NB4 (cell line): ENCODE measurements around the gene KCNAB1.

Experiments
- DNase-seq: peaks from one replicate; pipeline ENCODE4 v3.0.0; 2010; ENCODE audit warnings: low read depth
- H3K4me3 ChIP-seq: one replicate; pipeline ENCODE4 v1.5.1; 2011; ENCODE audit warnings: mild to moderate bottlenecking, low read depth, low read length, moderate library complexity
- CTCF ChIP-seq: IDR thresholded peaks from one replicate; pipeline ENCODE4 v1.5.1; 2012; ENCODE audit warnings: low read depth, low read length
- MAX ChIP-seq: IDR thresholded peaks from 2 replicates; pipeline ENCODE4 v1.6.1; 2011; ENCODE audit warnings: low read depth, low read length
- MYC ChIP-seq: IDR thresholded peaks from 2 replicates; pipeline ENCODE4 v1.6.1; 2011; ENCODE audit warnings: low read depth, low read length
- POLR2A ChIP-seq: IDR thresholded peaks from 2 replicates; pipeline ENCODE4 v1.6.1; 2011; ENCODE audit warnings: mild to moderate bottlenecking; ENCODE audit not compliant: insufficient read length; ENCODE audit errors: extremely low read depth

The KCNAB1 gene

GRCh38 chr3:156293566-156293965 is 173.2 kb downstream of the KCNAB1 start:
- H3K4me3 ChIP-seq = no peak overlapping the region
- TF ChIP-seq MYC (no peak), POLR2A (no peak), CTCF (no peak), MAX (no peak)
- DNase-seq = no peak

- no peak for DNase-seq
- TF ChIP-seq MAX = no peak
- TF ChIP-seq POLR2A = no peak
- no peak for TF ChIP-seq CTCF
- TF ChIP-seq MYC = no peak
- no peak overlapping the region for H3K4me3 ChIP-seq
Observed at GRCh38 chr3:156297582-156297981, 177.2 kb downstream of the KCNAB1 start.

- TF ChIP-seq MAX (no peak), MYC (no peak), CTCF (no peak)
- no peak overlapping the region for H3K4me3 ChIP-seq
- DNase-seq = no peak
Observed at GRCh38 chr3:156298014-156298413, 177.6 kb downstream of the KCNAB1 start.

GRCh38 chr3:156298938-156299337 is 178.6 kb downstream of the KCNAB1 start:
- no peak for TF ChIP-seq CTCF
- TF ChIP-seq MYC = no peak
- TF ChIP-seq POLR2A = no peak
- no peak for TF ChIP-seq MAX
- no peak overlapping the region for H3K4me3 ChIP-seq
- no peak for DNase-seq

GRCh38 chr3:156299569-156299968 is 179.2 kb downstream of the KCNAB1 start:
- no peak overlapping the region for H3K4me3 ChIP-seq
- TF ChIP-seq POLR2A (no peak), MYC (no peak), CTCF (no peak), MAX (no peak)
- no peak for DNase-seq

- DNase-seq = no peak
- no peak overlapping the region for H3K4me3 ChIP-seq
- TF ChIP-seq POLR2A = no peak
- no peak for TF ChIP-seq MAX
Observed at GRCh38 chr3:156300371-156300770, 180.0 kb downstream of the KCNAB1 start.
